ENCODE results near the gene ZNF276. TPM values are rescaled to one million over a fixed set of nuclear protein-coding genes. Genes with fewer than 3 reads are reported as not detected.

The ZNF276 gene
- total RNA-seq, 1 experiment from 2014 or later = 10.6 TPM

DNA sequence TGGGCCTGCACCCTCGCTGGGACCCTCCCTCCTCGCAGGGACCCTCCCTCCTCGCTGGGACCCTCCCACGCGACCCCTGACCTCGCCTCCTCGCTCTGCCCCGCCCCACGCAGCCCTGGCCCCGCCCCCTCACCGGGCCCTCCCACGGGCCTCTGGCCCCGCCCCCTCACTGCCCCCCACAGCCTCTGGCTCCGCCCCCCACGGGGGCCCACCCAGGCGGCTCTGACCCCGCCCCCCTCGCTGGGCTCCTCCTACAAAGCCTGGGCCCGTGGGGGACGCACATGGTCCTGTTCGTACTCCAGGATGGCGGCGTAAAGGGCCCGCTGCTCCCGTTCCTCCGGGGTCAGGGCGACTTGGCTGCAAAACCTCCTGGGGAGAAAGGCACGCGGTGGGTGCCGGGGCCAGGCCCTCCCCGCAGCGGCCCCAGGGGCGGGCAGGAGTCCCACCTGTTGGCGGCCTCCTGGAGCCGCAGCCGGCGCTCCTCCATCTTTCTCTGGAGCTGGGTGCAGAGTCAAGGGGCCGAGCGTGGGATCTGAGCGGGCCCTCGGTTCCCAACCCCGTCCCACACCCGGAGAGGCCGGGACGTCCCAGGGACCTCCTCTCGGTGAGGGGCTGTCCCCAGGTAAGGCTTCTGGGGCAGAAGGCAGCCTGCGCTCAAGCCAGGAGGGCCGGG is 9.6 kb upstream of the ZNF276 start:
- no peak for DNase-seq (ENCODE audit: low read depth)

DNA sequence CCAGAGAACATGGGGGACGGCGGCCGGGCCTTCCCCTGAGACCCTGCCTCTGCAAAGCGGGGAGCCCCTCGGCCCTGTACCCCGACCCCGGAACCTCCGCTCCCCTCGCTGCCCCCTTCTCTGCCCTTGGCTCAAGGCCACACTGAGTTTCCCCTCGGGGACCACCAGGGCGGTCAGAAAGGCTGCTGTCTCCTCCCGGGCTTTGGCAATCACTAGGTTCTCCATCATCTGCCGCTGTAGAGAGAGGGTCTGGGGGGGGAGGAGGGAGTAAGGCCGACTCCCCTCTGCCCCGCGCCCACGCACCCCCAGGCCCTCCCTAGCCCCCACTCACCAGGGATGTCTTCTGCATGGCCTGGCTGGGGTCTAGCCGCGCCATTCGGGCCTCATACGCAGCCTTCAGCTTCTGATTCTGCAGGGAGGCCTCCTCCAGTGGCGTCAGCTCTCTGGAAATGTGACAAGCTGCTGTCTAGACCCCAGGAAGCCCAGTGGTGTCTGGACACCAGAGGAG is 9.0 kb upstream of the ZNF276 start:
- no peak for DNase-seq (ENCODE audit: low read depth)

DNA sequence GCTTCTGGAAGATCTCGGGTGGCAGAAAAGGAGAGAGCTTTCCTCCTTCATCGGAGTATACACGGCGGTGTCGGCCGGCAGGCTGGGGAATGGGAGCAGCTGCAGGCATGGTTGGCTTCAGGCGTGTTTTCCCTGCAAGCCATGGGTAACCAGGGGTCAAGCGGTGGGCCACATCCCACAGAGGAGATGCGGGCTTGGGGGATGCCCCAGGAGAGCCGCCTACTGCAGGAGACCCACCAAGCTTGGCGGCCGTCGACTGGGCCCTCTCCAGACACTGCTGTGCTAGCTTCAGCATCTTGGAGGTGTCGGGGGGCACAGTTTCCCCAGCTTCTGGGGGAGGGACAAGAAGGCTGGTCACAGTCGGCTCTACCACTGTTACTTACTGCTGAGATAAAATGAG is 4.8 kb upstream of the ZNF276 start:
- no peak for DNase-seq (ENCODE audit: low read depth)

DNA sequence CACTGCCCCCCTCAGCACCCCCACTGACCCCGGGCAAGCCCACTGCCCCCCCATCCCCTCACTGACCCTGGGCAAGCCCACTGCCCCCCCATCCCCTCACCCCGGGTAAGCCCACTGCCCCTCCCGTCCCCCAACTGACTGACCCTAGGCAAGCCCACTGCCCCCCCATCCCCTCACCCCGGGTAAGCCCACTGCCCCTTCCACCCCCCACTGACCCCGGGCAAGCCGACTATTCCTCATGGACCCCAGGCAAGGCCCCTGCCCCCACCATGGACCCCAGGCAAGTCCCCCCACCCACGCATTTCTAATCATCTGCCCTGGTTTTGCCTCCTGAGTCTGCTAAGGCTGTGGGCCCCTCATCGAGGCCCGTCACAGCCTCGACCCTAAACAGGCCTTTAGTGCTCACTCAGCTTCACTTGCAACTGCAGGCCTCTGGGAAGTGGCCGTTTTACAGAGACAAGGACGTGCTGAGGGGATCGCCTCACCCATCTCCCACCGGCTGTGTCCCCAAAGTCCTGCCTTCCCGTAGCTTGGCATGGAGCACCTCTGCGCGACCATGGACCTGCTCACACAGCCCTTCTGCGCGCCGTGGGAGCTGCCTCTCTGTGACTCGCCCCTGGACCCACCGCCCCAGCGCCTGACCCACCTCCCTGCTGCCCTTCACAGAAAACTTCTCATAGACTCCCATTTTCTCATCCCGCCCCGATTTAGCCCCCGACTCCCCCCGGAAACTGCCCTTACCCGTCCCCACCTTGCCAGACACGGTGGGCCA is 4.2 kb upstream of the ZNF276 start:
- DNase-seq (ENCODE audit: low read depth) = no peak

DNA sequence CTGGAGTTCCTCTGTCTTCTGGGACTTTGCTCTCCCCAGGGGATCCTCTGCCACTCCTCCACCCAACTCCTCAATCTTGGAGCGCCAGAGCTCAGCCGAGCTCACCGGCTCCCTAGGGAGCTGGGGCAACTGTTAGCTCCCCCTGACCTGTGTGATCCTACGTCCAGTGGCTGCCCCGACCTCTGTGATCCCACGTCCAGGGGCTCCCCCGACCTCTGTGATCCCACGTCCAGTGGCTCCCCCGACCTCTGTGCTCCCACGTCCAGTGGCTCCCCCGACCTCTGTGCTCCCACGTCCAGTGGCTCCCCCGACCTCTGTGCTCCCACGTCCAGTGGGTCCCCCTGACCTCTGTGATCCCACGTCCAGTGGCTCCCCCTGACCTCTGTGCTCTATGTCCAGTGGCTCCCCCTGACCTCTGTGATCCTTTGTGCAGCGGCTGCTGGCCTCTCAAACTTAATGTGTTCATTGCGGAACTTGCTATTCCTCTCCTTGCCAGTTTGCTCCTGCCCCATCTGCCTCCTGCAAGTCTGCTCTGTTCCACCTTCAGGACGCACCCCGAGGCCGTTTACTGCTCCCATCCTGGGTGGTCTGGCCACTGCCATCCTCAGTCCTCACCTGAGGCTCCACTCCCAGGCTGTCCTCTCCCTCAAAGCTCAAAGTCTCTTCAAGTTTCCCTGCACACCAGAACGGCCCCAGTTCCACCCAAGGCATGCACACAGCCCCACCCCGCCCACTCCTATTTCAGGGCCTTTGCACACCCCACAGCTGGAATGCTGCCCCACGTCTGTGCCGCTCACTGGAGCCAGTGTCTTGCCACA is 3.4 kb upstream of the ZNF276 start:
- DNase-seq (ENCODE audit: low read depth) = no peak

DNA sequence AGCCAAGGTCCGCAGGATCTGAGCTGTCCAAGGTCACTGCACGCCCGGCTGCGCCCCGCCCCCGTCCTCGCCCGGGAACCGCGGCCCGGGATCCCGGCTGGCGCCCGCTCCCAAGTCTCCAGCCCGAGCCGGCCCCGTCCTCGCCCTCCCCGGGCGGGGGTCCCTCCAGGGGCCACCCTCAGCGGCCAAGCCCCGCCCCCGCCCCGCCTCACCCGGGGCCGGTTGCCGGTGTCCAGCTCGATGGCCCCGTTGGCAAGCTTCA is 855 bp upstream of the ZNF276 start:
- DNase-seq (ENCODE audit: low read depth) = no peak

DNA sequence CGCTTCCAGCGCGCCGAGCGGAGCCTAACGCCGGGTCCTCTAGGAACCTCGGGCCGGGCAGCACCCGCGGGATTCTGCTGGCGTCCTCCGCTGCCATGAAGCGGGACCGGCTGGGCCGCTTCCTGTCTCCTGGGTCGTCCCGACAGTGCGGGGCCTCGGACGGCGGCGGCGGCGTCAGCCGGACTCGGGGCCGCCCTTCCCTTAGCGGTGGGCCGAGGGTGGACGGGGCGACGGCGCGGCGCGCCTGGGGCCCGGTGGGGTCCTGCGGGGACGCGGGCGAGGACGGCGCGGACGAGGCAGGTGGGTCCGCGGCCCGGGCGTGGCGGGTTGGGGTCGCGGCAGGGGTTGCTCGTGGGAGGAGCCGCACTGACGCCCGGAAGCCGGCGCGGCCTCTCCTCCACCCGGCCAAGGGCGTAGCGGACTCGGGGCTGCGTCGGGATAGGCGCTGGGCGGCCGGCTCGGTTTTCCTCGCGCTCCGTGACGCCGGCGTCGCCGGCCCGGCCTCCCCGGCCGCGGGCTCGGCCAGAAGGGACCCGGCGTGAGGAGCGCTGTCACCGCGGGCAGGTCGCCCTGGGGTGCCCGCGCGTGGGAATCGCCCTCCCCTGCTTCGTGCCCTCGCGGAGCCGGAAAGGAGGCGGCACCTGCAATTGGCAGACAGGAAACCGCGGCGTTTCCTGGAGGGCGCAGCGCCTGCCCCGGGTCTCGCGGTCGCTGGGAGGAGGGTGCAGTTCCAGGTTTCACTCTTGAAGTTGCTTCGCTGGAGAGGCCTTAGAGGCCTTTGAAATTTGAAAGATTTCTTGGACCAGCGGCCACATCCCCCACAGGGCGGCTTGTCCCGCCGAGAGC is 432 bp downstream of the ZNF276 start:
- peak; percentile 32 for DNase-seq (ENCODE audit: low read depth)

DNA sequence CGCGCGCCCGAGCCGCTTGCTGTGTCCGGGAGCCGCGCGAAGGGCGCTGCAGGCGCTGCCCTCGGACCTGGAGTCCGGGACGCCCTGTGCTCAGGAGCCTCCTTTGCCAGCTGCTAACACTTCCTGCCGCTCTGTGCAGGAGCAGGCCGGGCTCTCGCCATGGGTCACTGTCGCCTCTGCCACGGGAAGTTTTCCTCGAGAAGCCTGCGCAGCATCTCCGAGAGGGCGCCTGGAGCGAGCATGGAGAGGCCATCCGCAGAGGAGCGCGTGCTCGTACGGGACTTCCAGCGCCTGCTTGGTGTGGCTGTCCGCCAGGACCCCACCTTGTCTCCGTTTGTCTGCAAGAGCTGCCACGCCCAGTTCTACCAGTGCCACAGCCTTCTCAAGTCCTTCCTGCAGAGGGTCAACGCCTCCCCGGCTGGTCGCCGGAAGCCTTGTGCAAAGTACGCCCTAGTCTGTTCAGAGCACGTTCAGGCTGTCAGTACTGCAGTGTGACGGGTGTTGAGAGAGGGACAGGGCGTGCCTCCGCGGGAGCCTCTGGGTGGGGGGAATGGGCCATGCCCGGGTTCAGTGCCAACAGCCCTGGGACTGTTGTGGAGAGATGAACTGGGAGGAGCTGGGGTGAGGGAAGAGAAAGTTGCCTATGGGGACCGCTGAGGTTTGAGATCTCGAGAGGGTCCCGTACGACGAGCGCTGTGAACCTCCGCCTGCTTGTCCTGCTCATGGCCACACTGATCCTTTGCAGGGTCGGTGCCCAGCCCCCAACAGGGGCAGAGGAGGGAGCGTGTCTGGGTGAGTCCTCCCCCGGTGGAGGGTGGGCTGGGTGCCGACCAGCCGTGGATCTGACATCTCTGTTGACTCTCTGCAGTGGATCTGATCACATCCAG is 1.3 kb downstream of the ZNF276 start:
- no peak for DNase-seq (ENCODE audit: low read depth)

DNA sequence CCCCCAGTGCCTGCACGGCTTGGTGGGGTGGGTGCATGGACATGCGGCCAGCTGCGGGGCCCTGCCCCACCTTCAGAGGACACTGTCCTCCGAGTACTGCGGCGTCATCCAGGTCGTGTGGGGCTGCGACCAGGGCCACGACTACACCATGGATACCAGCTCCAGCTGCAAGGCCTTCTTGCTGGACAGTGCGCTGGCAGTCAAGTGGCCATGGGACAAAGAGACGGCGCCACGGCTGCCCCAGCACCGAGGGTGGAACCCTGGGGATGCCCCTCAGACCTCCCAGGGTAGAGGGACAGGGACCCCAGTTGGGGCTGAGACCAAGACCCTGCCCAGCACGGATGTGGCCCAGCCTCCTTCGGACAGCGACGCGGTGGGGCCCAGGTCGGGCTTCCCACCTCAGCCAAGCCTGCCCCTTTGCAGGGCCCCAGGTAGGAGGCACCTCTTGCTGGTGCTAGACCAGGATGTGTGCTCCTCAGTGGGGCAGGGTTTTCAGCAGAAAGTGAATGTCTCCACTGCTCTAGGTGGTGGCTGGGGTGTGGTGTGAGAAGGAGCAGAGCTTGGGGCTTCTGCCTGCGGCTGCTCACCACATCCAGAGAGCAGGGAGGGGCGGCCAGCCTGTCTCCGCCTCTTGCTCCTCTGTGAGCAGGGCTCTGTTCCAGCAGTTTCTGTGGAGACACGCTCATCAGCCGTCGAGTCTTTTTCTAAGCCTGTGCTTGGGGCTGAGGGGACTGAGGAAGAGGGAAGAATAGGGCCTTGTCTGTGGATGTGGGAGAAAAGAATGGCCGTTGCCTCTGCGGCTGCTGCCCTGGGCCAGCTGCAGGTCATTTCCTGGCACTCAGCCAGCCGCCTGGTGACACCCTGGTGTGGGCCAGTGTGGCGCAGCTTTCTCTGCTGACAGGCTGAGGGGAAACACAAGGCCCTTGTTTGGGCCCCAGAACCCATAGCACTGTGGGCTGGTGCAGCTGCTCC is 2.2 kb downstream of the ZNF276 start:
- no peak for DNase-seq (ENCODE audit: low read depth)

DNA sequence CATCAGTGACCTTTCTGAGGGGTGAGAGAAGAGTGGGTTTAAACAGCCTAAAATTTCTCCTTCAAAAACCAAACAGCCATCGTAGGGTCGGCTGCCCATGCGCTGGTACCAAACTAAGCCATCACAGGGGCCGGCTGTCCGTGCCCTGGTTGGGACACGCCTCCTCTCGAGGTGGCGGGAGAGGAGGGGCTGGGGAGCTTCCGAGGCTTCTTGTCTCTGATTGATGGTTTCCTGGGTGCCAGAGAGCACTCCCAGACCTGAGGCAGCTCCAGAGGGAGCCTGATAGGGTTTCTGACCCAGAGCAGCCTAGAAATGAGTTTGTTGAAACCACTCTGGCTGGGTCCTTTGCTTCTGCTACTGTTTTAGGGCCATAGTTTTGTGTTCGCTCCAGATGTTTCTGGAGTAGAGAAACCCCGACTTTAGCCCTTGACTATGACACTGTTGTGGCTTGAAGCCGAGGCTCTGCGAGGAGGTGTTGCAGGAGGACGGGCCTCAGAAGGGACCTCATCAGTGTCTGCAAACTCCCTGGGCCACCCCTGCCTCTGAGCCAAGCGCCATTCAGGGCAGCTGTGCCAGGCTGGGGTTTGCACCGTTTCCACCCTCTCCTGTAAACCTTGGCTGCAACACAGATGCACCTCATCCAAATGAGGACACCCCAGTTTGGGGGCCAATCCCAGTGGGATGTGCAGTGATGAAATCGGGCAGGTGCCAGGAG is 6.2 kb downstream of the ZNF276 start:
- DNase-seq (ENCODE audit: low read depth) = no peak

DNA sequence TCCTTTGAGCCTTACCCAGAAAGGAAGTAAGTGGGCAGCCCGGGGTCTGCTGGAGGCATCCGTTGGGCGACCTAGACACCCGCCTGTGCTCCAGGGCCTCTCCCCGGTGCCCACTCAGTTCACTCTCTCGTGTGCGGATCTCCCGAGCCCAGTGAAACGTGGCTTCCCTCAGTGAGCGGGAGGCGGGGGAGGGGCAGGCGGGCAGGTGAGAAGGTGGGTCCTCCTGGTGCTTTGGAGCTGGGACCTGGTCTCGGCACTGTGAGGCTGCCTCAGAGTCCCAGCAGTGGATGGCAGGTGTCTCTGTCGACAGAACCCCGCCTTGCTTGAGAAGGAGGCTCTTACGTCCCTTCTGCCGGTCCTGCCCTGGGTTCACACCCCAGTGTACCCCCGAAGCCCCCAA is 8.0 kb downstream of the ZNF276 start:
- DNase-seq (ENCODE audit: low read depth) = no peak

DNA sequence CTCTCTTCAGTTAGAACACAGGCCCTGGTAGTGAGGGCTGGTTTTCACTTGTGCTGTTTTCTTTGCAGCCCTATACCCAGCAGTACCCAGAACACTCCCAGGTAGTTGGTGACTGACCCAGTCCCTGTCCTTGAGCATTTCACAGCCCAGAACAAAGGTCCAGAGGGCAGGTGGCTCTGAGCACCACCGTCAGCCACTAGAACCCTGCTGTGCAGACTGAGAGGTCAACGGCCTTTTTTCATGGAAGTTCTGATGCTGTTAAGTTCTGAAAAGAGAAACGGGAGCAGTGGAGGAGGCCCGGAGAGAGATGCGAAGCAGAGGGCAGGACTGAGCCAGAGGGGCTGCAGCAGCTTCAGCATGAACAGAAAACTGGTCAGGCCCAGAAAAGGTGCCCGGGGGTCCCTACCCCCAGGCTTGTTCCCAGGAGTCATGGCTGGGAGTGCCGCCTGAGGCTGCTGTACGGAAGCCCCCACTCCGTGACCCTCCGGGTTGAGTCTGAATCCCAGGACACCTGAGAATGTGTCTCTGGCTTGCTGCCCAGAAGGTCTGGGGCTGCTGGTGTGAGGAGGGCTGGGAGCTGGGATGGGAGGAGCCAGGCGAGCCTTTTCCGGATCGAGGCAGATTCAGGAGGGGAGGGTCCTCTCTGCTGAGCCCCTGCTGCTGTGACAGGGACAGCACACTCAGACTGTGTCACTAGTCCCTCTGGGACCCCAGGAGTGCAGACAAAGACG is 8.7 kb downstream of the ZNF276 start:
- DNase-seq (ENCODE audit: low read depth) = no peak

DNA sequence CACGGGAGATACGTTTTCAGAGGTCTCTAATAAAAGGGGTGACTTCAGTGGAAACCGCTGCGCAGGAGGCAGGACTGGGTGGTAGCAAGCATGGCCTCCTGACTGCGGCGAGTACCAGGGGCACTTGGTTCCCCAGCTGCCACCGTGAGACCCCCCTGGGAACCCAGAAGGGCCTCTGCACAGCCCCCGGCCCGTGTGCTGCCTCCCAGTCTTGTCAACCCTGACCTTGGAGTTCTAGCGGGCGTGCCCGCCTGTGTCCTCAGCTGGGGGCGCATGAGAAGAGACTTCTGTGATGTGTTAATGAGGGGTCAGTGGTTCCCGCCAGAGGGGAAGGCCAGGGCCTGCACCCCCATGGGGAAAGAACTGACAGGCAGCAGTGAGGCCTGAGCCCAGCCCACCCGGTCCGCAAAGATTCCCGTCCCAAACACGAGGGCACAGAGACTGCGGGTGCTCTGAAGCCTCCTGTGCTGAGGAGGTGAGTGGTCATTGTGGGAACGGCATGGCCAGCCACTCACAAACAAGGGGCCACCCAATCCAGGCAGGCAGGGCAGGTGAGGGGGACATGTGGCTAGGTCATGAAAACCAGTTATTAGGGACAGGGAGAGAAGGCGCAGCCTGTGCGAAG is 9.4 kb downstream of the ZNF276 start:
- no peak for DNase-seq (ENCODE audit: low read depth)

DNA sequence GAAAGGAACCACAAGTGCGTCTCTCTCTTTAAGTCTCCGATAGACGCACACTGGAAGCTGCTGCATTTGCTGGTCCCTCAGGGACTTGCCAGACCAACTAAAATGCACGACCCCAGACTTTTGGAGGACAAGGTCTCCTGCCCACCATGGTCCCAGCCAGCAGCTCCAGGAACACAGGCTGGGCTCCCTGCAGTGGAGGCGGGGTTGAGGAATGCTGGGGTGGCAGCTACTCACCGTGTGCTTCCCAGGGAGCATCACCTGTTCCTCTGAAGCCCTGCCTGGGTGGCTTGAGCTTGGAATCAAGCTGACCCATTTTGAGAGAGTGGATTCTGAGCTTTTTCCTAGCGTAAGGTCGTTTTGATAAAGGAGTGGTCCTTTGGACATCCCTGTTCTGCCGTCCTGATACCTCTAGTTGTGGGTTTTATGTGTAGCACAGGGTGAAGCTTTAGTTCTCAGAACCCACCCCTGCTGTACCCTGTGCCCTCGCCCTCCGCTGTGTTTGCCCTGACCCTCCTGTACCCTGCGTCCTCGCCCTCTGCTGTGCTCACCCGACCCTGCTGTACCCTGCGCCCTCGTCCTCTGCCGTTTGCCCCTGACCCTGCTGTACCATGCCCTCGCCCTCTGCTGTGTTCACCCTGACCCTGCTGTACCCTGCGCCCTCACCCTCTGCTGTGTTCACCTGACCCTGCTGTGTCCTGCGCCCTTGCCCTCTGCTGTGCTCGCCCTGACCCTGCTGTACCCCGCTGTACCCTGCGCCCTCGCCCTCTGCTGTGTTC is 11.0 kb downstream of the ZNF276 start:
- DNase-seq (ENCODE audit: low read depth) = no peak

DNA sequence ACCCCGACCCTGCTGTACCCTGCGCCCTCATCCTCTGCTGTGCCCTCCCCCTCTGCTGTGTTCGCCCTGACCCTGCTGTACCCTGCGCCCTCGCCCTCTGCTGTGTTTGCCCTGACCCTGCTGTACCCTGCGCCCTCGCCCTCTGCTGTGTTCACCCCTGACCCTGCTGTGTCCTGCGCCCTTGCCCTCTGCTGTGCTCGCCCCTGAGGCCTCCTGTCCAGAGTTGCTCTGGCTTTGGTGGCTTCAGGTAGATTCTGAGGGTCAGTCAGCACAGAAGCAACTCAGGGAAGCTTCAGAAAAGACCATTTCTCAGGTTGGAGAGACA is 11.5 kb downstream of the ZNF276 start:
- no peak for DNase-seq (ENCODE audit: low read depth)

DNA sequence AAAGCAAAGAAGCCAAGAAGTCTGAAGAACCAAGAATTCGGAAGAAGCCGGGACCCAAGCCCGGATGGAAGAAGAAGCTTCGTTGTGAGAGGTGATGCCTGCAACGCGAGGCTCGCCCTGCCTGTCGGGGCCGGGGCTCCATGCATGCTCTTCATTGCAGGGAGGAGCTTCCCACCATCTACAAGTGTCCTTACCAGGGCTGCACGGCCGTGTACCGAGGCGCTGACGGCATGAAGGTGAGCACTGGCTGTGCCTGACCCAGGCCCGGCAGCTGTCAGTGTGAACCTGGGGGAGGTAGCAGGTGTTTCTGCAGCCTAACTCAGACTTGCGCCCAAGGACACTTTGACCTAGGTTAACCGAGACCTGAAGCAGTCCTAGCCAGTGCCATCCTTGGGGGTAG is 12.0 kb downstream of the ZNF276 start:
- DNase-seq (ENCODE audit: low read depth) = no peak

DNA sequence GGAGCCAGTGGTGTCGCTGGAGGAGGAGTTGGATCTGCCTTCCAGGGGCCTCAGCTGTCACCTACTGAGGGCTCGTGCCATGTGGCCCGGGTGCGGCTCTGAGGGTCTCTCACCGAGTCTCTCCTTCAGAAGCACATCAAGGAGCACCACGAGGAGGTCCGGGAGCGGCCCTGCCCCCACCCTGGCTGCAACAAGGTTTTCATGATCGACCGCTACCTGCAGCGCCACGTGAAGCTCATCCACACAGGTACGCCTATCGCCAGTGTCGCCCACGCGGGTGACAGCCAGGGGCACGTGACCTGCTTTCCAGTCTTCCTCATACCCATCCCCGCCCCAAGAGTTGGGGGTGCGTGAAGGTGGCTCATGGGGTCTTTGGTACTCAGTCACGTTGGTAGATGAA is 12.5 kb downstream of the ZNF276 start:
- no peak for DNase-seq (ENCODE audit: low read depth)
